SKM-1 treated with dmso at 0.1 percent for 144 hours (cell line): Measurements from ENCODE around the gene NRARP.

Experiments used
- DNase-seq: peaks from one replicate; lab custom pipeline; 2025; ENCODE audit not compliant: unreplicated experiment; lab: John Stamatoyannopoulos, UW

The NRARP gene

DNA sequence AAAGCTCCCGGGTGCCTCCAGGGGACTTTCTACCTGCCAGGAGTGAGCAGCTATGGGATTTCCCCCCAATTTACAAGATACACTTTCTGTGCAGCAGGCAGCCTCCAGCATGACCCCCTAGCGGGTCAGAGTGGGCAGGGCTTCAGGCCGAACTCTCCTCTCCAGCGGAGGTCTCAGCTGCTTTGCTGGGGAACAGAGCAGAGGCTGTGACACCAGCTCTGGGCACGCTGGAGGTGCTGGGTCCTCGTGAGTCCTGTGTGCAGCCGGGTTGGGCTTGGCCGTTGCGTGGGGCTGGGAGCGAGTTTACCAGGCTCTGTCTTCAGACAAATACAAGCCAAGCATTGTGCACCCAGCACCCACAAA is 2.9 kb downstream of the NRARP start:
- no peak for DNase-seq

DNA sequence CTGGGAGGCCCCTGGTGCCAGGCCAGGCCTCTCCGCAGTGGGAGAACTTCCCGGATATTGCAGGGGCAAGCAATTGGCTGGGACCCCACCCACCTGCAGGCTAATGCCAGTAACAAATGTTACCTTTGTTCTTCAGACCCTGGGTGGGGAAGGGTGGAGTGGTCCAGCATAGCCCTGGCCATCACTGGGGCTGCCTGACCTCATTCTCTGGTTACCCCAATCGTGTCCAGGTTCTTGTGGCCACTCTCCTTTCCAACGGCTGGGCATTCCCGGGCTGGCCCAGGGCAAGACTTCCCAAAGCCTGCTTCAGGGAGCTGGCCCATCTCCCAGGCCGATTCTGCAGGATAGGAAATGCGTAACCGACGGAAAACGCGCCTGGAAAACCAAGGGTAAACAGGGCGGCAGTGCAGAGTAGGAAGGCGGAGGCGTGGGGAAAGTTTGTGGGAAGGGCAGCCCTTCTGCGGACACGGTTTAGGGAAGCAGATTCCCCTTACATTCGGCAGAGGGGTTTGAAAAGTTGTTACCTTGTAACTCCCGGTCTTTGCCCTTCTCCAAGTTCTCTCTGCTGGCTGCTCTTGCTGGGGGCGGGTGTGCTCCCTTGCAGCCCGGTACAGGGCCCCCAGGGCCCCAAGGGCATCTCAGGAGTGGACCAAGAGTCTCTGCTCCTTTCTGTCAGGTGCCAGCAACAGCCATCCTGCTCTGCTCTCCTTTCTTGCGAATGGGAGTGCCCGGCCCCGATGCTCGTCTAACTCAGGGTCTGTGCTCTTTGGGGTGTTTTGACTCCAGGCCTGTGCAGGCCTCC is 3.5 kb downstream of the NRARP start:
- DNase-seq, result no peak

DNA sequence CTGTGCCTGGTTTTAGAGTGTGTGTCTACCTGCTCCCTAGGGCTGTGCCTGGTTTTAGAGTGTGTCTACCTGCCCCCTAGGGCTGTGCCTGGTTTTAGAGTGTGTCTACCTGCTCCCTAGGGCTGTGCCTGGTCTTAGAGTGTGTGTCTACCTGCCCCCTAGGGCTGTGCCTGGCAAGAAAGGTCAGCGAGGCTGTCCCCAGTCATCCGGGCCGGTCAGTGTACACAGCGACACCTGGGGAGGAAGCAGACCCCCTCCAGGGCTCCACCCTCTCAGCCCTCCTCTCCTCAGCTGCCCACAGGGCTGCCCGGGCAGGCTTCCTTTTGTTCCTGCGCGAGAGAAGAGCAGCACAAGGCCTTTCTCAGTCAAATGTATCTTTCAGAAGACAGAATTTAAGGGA is 4.1 kb downstream of the NRARP start:
- DNase-seq, result no peak

DNA sequence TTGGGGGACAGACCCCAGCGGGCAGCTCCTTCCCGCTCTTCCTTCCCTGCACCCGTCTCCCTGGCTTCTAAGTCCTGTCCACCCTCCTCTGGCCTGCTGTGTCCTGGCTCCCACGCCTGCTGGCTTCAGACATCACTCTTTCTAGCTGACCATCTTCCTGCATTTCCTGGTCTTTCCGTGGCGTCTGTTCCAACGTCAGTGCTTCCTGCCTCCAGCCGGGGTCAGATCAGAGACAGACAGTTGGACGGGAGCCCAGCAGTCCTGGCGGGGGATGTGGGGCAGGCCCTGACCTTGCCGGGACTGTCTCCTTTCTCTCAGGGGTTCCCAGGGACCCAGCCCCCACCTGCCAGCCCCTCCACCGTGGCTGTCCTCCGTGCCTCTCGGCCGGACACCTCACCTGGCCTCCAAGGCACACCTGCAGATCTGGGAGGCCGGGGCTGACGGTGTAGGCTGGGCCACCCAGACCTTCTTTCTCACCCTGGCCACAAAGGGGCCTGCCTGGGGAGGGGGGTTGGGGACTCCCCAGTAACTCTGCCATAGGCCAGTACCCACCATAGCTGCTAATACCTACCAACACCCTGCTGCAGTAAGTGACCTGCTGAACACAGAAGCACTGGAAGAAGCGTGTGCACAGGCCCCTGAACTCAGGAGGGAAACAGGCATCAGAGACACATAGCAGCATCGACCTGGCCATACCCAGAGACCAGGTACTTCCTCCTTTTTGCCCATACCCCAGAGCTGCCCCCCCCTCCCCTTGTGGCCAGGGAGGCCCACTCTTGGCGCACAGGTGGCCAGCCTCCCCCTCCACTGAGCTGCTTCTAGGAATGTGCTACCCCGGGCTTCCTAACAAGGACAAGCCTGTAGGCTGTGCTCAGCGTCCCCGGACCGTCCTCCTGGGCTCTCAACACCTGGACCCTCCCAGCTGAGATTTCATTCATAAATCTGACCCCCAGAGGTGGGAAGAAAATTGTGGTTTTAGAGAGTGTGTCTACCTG is 5.1 kb downstream of the NRARP start:
- DNase-seq, result no peak

DNA sequence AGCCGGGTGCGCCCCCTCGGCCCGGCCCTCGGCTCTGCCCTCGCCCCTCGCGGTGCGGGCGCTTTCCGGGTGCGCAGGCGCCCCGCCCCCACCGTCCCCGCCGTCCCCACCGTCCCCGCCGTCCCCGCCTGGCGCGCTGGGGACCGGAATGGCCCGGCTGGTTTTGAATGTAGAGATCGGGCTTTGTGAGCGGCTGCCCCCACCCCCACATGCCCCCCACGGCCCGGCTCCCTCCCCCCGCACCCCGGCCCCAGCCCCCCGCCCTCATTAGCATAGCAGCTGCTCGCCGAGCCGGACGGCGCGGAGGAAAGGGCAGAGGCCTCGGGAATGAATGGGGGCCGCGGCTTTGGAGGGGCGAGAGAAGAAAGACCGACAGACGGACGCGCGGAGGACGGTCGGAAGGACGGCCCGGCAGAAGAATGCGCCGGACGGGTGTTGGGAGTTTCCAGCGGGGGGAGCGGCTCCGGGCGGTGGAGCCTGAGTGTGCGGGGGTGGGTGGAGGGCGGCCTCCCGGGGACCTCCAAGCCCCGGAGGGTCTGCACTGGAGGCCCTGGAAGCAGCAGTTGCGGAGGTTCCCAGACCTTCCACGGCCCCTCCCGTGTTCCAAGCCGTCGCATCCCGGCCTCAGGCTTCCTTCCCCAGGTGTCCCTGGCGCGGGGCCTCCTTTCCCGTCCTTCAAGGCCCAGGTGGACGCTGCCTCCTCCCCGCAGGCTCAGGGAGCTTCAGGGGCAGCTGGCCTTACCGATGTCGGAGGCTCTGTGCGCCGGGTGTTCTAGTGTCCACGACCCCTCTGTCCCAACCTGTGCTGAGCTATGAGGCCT is 6.0 kb downstream of the NRARP start:
- no peak for DNase-seq

DNA sequence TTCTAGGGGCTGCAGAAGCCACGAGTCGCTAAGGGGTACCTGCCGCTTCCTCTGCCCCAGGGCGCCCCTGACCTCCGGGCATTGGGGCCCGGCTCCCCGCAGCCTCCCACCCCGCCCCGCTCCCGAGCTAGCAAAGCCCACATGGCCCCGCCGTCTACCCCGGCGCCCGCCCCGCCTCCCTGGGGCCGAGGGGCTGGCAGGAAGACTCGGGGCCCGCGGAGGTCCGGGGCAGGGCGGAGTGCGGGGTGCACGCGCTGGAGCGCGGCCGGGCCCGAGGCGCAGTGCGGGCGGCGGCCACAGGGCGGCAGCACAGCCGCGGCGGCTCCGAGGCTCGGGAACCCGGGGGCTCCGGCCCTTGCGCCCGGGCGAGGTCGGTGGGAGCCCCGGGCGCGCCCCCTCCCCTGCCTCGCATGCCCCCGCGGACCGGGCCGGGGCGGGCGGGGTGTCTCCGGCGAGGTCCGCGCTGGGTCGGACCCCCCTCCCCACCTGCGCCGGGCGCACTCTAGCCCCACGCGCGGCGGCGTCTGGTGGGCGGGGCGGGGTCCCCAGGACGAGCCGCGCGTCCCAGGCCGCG is 6.7 kb downstream of the NRARP start:
- DNase-seq, result peak; percentile 41

DNA sequence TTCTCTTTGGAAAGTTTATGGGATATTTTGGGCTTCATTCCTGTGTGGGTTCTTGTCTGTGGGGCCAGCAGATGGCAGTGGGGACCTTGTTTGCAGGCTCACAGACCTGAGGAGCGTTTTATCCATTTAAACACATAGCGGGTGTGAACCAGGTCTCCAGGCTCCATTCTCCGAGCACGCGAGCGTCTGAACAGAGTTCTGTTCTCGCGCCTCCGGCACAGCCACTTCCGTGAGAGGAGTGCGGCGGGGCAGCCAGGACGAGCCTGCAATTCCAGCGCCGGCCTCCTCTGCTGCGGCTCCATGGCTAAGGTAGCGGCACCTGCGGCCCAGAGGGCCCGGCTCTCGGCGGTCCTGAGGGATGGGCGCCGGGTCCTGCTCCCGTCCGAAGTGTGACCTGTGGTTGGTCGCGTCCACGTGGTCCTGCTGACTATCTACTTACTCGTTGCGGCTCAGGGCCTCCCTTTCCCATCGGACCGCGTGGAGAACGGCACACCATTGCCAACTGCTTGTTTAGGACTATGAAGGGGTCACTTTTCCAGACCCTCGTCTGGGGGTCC is 7.3 kb downstream of the NRARP start:
- peak; percentile 29 for DNase-seq

DNA sequence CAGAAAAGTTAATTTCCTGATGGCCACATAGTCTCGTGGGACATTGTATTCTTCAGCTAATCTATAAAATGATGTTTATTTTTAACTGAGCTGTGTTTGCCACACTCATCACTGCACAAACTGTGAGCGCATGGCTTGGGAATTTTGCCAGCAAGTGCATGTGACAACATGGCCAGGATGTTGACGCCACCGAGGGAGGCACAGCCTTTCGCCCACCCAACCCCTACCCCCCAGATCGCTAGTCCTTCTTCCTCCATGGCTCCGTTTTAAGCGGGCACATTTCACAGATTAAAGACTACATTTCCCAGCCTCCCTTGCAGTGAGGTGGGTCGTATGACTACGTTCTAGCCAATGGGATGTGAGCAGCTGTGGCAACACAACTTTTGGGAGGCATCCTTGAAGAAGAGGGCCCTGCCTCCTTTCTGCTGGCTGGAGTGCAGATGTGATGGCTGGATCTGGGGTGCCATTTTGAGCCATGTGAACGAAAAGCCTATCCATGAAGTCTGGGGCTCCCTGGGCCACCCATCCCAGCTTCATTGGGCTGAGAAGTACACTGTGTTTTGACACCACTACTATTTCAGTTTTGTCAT is 7.9 kb downstream of the NRARP start:
- peak; percentile 82 for DNase-seq

DNA sequence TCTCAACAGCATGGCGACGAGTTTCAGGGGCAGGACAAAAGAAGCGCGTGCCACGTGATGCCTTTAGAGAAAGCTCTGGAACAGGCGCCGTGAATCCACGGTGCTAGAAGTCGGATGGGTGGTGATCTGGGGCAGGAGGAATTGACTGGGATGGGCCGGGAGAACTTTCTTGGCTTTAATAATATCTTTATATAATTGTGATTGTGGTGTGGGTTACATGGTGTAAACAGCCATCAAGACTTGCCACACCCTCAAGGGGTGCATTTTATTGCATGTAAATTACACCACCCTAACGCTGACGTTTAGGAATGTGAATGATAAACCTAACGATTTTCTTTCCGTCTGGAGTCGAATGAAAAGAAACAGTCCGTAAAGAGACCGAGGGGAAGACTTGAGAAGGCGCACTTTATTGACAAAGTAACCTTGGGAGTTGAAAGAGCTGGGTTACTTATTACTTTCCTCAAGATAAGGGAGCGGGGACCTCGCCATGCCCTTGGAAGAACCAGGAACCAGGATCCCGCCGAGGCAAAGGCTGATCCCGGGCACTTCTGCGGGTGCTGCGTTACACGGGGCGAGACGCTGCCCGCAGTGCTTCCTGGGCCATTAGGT is 8.5 kb downstream of the NRARP start:
- DNase-seq, result no peak

DNA sequence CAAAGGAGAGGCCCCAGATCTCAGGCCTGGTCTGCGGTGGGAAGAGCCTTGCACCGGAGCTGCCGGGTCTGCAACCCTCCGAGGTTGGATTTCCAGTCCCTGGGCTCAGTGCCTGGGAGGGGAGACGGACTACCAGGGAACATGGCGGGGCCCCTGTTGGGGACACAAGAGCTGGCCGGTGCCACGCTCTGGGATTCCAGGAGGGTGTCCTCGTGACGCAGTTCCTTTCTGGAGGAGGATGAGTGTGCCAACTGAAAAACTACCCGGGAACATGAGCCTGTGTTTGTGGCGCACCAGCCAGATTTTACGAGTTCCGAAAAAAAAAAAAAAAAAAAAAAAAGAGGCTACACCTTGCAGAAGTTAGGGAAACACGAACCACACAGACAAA is 9.0 kb downstream of the NRARP start:
- DNase-seq, result no peak

DNA sequence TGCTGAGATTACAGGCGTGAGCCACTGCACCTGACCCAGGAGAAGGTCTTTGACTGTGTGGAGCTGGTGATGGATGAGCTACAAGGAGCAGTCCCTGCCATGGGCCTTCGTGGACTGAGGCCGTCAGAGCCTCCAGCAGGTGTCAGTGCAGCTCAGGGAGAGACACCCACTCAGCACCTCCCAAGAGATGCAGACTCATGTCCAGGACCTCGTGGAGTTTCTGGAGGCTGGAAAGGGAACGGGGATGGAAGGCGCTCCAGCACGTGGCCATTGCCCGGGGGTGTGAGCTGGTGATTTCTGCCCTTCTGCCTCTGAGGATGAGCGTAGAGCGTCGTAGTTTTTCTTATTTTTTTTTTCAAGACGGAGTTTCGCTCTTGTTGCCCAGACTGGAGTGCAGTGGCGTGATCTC is 15.1 kb downstream of the NRARP start:
- DNase-seq, result peak; percentile 29

DNA sequence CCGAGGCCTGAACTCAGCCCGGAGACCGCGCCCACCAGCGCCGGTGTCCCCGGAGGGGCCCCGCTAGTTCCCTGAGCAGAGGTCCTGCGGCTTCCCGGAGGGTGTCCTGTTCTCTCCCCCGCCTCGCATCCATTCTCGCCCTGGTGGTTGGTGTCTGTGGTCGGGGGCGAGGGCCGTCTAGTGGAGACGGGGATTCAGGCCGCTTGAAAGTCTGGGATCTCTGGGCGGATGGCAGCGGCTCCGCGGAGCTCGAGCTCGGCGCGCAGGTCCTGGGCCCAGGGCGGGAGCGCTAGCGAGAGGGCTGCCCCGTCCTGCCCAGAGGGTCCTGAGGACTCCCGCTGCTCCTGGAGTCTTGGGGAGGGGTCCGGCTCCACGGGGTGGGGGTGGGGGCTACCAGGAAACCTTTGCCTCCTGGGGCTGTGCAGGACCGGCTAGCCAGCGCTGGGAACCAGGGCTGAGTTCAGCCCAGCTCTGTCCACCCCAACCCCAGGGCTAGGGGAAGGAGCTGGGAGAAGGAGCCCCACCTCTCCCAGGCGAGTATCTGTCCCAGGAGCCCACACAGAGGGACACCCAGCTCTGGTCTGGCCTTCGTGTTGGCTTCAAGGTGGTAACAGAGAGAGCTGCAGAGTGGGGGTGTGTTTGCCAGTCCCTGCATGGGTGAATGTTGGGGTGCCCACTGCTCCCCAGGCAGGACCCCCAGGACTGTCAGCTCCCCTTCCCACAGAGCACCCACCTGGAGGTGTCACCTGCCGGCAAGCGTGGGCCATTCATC is 20.5 kb downstream of the NRARP start:
- DNase-seq, result no peak

DNA sequence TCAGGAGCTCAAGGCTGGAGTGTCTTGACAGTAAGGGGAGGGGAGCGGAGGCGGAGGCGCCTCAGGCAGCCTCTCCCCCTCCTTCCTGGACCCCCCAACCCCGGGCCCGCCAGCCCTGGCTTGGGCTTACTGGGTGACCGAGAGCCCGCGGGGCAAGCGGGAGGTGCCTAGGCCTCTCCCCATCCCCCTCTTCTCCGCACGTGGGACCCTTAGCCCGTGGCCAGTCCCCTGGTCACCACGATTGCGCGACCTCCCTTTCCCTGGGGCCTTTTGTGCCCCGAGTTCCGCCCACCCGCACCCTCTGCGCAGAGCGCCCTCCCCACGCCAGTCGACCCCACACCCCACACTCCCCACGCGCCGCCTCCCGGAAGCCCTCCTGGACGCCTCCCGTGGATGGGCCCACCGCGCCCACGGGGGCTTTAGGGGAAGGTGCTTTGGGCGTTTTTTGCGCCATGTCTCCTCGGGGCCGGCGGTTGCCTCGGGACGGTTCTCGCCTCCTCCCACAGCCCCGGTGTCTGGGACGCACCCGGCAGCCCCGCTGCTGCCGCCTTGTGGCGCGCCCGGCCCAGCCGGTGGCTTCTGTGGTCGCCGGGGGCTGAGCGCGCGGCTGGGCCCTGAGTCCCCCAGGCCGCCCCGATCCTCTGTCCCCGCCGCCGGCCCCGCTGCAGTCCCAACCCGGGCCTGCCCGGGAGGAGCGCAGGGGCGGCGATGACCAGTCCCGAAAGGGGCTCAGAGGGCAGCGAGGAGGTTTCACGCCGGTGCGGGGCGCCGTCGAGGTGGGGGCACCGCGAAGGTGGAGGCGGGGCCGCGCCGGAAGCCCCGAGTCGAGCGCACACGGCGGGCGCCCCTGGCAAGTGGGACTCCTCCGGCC is 21.4 kb downstream of the NRARP start:
- no peak for DNase-seq

DNA sequence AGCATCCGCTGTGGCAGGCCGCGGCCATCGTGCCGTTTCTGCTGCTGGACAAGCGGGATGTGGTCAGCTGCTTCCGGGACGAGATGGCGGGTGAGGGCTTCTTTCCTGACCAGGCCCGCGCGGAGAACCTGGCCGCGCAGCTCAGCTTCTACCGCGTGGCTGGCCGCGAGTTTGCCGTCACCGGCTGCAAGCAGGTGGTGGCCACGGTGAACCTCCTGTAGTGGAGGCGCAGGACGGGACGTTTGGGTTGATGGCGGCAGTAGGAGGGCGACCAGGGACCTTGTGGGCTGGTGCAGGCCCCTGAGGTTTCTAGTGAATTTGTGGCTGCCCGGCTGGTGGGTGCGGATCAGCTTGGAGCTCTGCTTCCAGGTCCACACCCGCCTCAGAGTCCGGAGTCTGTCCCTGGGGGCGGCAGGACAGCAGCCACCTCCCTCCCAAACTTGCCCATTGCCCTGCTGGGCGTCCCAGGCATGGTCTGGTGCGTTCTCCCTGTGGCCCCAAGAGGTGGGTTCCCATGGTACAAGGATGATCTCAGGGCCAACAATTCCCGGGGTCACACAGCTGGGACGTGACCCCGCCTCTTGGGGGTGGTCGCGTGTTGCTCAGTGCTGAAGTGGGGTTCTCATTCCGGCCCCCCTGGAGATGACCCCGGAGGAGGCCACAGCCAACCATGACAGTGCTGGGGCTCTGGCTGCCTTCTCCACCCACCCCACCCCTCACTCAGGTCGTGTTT is 22.2 kb downstream of the NRARP start:
- no peak for DNase-seq

DNA sequence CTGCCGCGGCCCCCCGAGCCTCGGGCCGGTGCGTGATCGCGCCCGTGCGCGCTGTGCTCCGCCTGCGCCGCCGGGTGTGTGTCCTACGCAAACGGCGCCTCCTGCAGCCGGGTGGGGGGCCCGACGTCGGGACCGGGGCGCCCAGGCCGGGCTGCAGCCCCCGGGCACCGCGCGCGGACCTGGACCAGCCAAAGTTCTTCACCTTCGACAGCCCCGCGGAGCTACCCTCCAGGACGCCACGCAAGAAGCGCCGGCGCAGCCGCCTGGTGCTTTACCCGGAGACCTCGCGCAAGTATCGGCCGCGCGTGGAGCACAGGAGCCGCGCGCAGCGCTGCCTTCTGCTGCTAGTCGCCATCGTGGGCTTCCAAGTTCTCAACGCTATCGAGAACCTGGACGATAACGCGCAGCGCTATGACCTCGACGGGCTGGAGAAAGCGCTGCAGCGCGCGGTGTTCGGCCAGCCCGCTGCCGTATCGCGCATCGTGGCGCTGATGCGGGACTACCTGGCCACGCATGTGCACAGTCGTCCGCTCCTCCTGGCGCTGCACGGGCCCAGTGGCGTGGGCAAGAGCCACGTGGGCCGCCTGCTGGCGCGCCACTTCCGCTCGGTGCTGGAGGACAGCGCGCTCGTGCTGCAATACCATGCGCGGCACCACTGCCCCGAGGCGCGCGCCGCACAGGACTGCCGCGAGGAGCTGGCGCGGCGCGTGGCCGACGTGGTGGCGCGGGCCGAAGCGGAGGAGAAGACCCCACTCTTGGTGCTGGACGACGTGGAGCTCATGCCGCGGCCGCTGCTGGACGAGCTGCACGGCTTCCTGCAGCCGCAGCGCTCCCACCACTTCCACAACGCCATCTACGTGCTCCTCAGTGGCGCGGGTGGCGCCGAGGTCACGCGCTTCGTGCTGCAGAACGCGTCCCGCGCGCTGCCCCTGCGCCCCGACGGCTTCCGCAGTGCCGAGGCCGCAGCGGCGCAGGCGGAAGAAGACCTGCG is 23.1 kb downstream of the NRARP start:
- DNase-seq, result no peak

DNA sequence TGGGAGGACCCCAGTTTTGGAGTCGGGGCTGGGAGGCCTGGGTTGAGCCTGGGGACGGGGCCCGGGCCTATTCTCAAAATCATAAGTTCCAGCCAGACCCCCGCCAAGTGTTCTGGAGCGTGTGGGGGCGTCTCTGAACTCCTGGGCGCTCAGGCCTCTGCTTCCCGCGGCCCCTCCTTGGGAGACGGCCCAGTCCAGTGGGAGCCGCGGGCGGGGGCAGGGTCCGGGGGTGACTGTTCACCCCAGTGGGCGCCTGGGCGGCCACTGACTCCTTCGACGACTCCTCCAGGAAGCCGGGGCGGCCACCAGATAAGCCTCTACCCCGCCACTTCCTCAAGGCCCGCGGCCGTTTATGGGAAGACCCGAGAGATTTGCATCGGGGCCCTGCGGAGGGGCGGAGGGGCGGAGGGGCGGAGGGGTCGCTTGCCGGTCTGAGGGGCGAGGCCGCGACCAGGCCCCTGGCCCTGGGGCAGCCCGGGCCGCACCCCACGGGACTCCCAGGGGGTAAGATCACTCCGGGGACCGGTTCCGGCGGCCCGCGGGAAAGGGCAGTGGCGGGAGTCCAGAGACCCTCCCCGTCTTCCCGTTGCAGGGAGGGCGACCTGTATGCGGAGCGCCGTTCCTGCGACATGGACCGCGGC is 23.9 kb downstream of the NRARP start:
- peak; percentile 37 for DNase-seq
